Mesothelial cell of epicardium (in vitro differentiated cells): Measurements from ENCODE around the gene INO80. TPM values are rescaled to one million over a fixed set of nuclear protein-coding genes. Genes with fewer than 3 reads are reported as not detected.
A peak's percentile ranks its signal among the peaks of the same experiment; 100 is the strongest.

Experiments
- DNase-seq, 2 experiments: peaks; one replicate each; pipeline ENCODE4 v3.0.0; 2021; ENCODE audit warnings: low spot score in 2 of 2; ENCODE audit not compliant: unreplicated experiment in 2 of 2
- H3K27ac Mint-ChIP-seq: 2 replicates; pipeline ENCODE4 v1.8.0; 2021; ENCODE audit warnings: mixed read lengths
- H3K27me3 Mint-ChIP-seq: 2 replicates; pipeline ENCODE4 v1.8.0; 2021; ENCODE audit warnings: low read depth, mixed read lengths
- H3K36me3 Mint-ChIP-seq: 2 replicates; pipeline ENCODE4 v1.8.0; 2021; ENCODE audit warnings: mixed read lengths
- H3K4me1 Mint-ChIP-seq: 2 replicates; pipeline ENCODE4 v1.8.0; 2021; ENCODE audit warnings: mixed read lengths
- H3K4me3 Mint-ChIP-seq: 2 replicates; pipeline ENCODE4 v1.8.0; 2021; ENCODE audit warnings: mild to moderate bottlenecking, moderate library complexity, mixed read lengths
- H3K9me3 Mint-ChIP-seq: 2 replicates; pipeline ENCODE4 v1.8.0; 2021; ENCODE audit warnings: mixed read lengths
- CTCF ChIP-seq: fragments of 200-600 bp; sonication (generic); IDR thresholded peaks from one replicate; pipeline ENCODE4 v1.5.0; 2021; ENCODE audit warnings: antibody characterized with exemption; ENCODE audit not compliant: unreplicated experiment
- total RNA-seq: library from RNA; stranded (reverse); gene quantifications from 3 replicates; pipeline ENCODE4 v1.2.1, GENCODE V29; 2021

INO80 gene
- total RNA-seq, 1 donor from 2014 or later = 23.7 TPM

- Mint-ChIP-seq H3K4me1 (peaks cover 6% of the 10 kb centered on the region), H3K36me3 (peaks cover under 1% of the 10 kb centered on the region), H3K27ac (no peak overlapping the region), H3K9me3 (peaks cover 4% of the 10 kb centered on the region), H3K4me3 (no peak overlapping the region), H3K27me3 (no peaks in the 10 kb centered on the region)
- TF ChIP-seq CTCF = no peak
- no peak for DNase-seq
Measured at GRCh38 chr15:40960925-40961324, 155.2 kb downstream of the INO80 start.

GRCh38 chr15:40960151-40960885, 155.8 kb downstream of the INO80 start:
- H3K27me3 Mint-ChIP-seq = no peaks in the 10 kb centered on the region
- peaks cover 6% of the 10 kb centered on the region for H3K4me1 Mint-ChIP-seq
- DNase-seq = no peak
- H3K36me3 Mint-ChIP-seq = peaks cover 2% of the 10 kb centered on the region
- TF ChIP-seq CTCF = no peak
- peaks cover 4% of the 10 kb centered on the region for H3K9me3 Mint-ChIP-seq
- H3K27ac Mint-ChIP-seq = peak overlapping the region; percentile 10
- no peak overlapping the region for H3K4me3 Mint-ChIP-seq

GRCh38 chr15:40959331-40960141, 156.5 kb downstream of the INO80 start:
- no peak for DNase-seq
- Mint-ChIP-seq H3K4me1 (peaks cover 6% of the 10 kb centered on the region), H3K27ac (peak overlapping the region; percentile 10), H3K36me3 (peaks cover 2% of the 10 kb centered on the region), H3K4me3 (no peak overlapping the region), H3K9me3 (peaks cover 4% of the 10 kb centered on the region), H3K27me3 (peaks cover under 1% of the 10 kb centered on the region)
- no peak for TF ChIP-seq CTCF

- H3K27ac Mint-ChIP-seq = no peak overlapping the region
- peaks cover 4% of the 10 kb centered on the region for H3K9me3 Mint-ChIP-seq
- H3K4me3 Mint-ChIP-seq = no peak overlapping the region
- peaks cover 9% of the 10 kb centered on the region for H3K27me3 Mint-ChIP-seq
- H3K4me1 Mint-ChIP-seq = peaks cover 11% of the 10 kb centered on the region
- no peak for TF ChIP-seq CTCF
- peaks cover 2% of the 10 kb centered on the region for H3K36me3 Mint-ChIP-seq
- DNase-seq = no peak
Measured at GRCh38 chr15:40958723-40959122, 157.4 kb downstream of the INO80 start.

- peaks cover 11% of the 10 kb centered on the region for H3K27me3 Mint-ChIP-seq
- no peak for DNase-seq
- peaks cover 11% of the 10 kb centered on the region for H3K4me1 Mint-ChIP-seq
- no peak for TF ChIP-seq CTCF
- H3K4me3 Mint-ChIP-seq = no peak overlapping the region
- no peak overlapping the region for H3K27ac Mint-ChIP-seq
- H3K36me3 Mint-ChIP-seq = peaks cover 2% of the 10 kb centered on the region
- peaks cover 4% of the 10 kb centered on the region for H3K9me3 Mint-ChIP-seq
Measured at GRCh38 chr15:40958146-40958545, 157.9 kb downstream of the INO80 start.
